HG03066 (cell line): ENCODE data around the gene GNG11.

Experiments used
- ATAC-seq: cut with Tn5 transposase; IDR thresholded peaks from one replicate; pipeline ENCODE4 v1.9.1; 2021; ENCODE audit warnings: low read depth; ENCODE audit not compliant: unreplicated experiment

GNG11 gene

GRCh38 chr7:93945756-93946535, 24.4 kb downstream of the GNG11 start:
- no peak for ATAC-seq

- ATAC-seq = no peak
These were observed 26.6 kb downstream of the GNG11 start for GRCh38 chr7:93948106-93948505.

DNA sequence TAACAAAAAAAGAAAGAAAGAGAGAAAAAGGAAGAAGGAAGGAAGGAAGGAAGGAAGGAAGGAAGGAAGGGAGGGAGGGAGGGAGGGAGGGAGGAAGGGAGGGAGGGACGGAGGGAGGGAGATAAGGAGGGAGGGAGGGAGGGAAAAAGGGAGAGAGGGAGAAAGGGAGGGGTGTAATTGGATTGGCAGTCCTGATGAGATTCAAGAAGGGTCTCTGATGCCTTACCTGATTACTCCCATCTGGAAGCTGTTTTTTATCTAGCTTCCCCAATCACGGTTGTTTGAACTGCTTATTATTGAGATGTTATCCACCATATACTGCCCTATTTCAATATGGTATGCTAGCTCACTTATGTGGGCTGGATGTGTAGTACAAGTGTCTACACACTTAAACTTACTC, 27.3 kb downstream of the GNG11 start:
- ATAC-seq = no peak

DNA sequence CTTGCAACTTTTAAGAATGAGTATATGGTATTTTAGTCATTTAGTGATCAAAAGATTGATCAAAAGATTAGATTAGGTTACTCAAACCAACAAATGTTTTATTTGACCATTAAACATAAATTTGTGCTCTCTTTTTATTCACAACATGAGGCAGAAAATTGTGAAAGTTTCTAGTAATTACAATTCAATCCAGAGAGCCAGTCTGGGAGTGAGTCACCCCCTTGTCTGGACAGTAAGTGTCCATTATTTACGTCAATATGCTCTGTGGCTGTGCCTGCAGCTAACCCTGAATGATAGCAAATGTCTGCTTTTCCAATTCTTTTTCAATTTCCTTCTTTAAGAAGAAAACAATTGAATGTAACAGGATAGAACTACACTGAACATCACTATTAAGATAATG, 27.9 kb downstream of the GNG11 start:
- no peak for ATAC-seq

DNA sequence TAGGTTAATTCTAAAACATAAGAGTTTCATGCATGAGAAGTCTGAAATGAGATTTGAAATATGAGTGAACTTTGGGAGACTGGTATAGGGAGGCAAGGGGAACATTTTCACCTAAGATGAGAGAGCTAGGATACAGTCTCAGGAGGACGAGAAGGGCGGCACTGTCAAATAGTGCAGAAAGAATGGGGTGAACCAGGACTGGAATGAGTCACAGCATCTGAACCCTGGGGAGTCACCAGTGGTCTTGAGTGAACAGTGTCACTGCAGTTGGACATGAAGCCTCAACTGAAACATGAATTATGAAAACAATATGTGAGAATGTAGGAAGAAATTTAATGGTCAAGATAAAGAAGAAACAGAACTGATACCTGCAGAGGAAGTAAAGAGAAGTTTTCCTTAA, 33.8 kb downstream of the GNG11 start:
- ATAC-seq = no peak

DNA sequence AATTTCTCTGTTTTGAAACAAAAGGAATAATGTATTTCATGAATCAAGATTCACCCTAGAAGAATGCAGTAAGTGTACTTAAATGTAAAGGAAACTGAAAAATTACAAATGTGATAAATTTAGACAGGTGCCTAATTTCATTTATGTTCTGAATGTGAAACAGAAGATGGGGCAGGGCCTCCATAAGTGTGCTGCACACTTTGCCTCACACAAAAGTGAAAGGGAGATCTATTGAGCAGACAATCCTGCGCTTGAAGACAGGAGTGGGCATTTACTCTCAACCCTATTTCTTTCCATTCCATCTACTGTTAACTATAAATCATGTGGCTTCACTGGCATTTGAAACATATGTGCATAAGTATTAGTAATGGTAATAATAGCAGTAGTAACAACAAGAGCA, 36.2 kb downstream of the GNG11 start:
- peak; percentile 59 for ATAC-seq

DNA sequence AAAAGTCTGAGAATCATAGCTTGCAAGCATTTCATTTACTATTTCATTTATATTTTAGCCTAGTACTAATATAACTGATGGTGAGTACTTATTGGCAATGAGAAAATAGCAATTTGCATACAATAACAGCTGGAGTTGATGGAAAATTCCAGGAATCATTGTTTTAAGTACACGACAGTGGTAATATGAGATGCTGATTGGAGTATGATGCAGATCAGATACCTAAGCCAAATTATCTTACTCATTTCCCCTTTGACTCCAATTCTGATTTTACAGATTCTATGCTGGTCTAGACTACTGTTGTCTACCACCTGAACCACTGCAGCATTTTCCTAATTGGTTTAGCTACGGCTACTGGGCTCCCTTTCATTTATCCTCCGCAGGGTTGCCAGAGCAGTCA, 36.7 kb downstream of the GNG11 start:
- ATAC-seq = no peak

DNA sequence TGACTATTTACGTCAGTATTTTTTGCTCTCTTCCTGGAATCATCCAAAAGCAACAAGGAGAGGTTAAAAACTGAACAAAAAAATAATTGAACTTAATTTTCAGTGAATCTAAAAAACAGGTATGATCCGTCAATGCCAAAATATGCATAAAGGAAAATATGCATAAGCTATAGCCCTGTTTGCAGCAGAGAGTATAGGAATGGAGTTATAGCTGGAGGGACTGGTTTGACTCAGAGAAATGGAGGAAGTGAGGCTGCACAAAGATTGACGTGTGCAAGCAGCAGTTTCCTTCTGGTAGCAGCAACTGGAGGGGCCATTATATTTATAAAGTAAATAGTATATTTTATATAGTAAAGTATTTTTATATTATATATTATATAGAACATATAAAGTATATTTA, 37.1 kb downstream of the GNG11 start:
- ATAC-seq = no peak

DNA sequence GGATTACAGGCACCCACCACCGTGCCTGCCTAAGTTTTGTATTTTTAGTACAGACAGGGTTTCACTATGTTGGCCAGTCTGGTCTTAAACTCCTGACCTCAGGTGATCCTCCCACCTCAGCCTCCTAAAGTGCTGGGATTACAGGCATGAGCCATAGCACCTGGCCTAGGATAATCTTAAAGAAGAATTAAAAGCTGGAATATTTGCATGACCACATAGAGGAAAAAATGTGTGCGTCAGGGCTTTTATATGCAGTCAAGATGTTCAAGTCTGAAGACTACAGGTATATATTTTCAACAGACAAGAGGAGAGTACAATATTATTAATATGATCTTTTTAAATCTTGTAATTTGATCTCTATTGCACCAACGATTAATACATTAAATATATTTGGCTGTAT, 39.5 kb downstream of the GNG11 start:
- ATAC-seq = no peak

- no peak for ATAC-seq
These were observed 42.7 kb downstream of the GNG11 start for GRCh38 chr7:93964262-93964661.

DNA sequence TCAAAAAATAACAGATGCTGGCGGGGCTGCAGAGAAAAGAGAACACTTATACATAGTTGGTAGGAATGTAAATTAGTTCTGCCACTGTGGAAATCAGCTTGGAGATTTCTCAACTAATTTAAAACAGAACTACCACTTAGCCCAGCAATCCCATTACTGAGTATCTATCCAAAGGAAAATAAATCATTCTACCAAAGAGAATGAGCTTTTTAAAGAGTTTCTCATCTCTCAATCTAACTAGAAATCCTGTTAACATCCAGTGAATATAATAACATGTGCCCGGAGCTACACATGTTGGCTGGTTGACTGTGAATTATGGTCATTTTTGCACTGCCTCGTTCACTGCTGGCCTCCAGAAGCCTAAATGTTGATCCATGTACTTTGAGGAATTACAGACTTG, 43.3 kb downstream of the GNG11 start:
- no peak for ATAC-seq

DNA sequence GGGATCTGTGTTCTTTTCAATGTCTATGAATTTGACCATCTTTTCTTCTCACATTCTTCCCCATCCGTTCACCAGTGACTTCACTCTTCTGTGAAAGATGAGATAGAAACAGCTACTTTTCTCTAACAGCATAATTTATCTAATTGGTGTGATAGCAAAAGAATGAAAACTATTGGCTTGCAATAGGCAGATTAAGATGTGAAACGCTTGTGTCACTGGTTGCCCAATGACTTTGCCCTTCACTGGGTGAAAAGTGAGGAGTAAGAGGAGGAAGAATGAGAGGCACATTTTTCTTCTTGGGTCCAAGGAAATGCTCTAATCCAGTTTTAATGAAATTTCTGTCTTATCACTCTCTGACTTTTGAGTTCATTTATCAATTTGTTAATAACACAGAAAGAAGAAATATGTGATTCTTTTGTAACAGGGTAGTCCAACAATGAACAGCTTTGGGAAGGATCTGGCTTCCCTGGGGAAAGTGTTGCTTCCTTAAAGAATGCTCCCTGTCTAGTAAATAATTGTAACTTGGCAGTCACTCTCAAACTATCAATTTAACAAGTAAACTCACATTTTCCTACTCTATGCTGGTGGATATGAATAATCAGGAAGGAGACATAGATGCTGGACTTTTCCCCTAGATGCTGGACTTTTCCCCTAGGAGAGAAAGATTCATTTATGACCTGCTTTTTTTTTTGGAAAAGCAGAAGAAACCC, 47.5 kb downstream of the GNG11 start:
- no peak for ATAC-seq

- ATAC-seq = no peak
These were observed 50.6 kb downstream of the GNG11 start for GRCh38 chr7:93972029-93972725.

DNA sequence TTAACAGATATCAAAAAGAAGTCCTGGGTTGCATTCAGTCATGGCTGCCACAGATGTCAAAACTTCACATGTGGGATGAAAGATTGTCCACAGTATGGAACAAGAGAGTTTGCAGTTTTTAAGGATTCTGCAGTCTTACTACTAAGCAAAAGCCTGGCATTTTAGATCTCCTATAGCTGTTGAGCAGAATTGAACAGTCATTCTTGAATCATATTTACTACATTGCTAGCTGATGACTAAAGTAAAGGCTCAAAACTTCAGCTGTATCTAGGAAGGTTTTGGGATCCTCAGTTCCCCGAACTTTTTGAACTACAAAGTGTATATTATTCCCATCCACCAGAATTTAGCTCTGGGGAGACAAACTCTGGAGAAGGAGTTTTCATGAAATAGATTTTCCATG, 51.6 kb downstream of the GNG11 start:
- ATAC-seq = no peak

GRCh38 chr7:93977211-93977950, 55.8 kb downstream of the GNG11 start:
- ATAC-seq = no peak
